GM12801 (cell line): ENCODE data around the gene LRRC8E.

Experiments
- CTCF ChIP-seq: IDR thresholded peaks from one replicate; pipeline ENCODE4 v1.5.1; 2011; ENCODE audit warnings: control low read depth; ENCODE audit not compliant: insufficient read length; ENCODE audit errors: extremely low read depth

The LRRC8E gene

GRCh38 chr19:7888826-7889217 is 512 bp downstream of the LRRC8E start:
- no peak for TF ChIP-seq CTCF

GRCh38 chr19:7894612-7895309 is 6.5 kb downstream of the LRRC8E start:
- TF ChIP-seq CTCF = no peak

GRCh38 chr19:7895565-7895964 is 7.3 kb downstream of the LRRC8E start:
- no peak for TF ChIP-seq CTCF

- no peak for TF ChIP-seq CTCF
Observed at GRCh38 chr19:7897292-7897691, 9.0 kb downstream of the LRRC8E start.

GRCh38 chr19:7898967-7899366 is 10.7 kb downstream of the LRRC8E start:
- TF ChIP-seq CTCF = no peak

GRCh38 chr19:7899751-7900378 is 11.6 kb downstream of the LRRC8E start:
- TF ChIP-seq CTCF = no peak

GRCh38 chr19:7900401-7900870 is 12.1 kb downstream of the LRRC8E start:
- TF ChIP-seq CTCF = no peak
